Central memory CD4-positive, alpha-beta T cell (primary cell): ENCODE data around the gene MAPK4.
"Not testable (repeated sequence)": the region's sequence is repeated elsewhere in the genome, so short reads cannot be mapped to it uniquely, and the experiment has no call there.

Experiments
- DNase-seq: peaks from one replicate; pipeline ENCODE4 v3.0.0; 2022

The MAPK4 gene

GRCh38 chr18:50775726-50776125 is 215.8 kb downstream of the MAPK4 start:
- no peak for DNase-seq

- no peak for DNase-seq
Observed at GRCh38 chr18:50776383-50776782, 216.5 kb downstream of the MAPK4 start.

GRCh38 chr18:50779021-50779420 is 219.1 kb downstream of the MAPK4 start:
- not testable (repeated sequence) for DNase-seq
